Sigmoid colon (tissue), 7 donors: Measurements from ENCODE around the gene OR10W1. TPM values are rescaled to one million over a fixed set of nuclear protein-coding genes. Genes with fewer than 3 reads are reported as not detected.

ENCODE experiments used
- DNase-seq: peaks from one replicate; pipeline ENCODE4 v3.0.0-alpha.2; 2019
- H3K27ac ChIP-seq, 4 donors: fragments of 200-600 bp; sonication (generic); one replicate each; pipeline ENCODE4 v1.5.1; 2016 to 2019; ENCODE audit warnings: mild to moderate bottlenecking in 1 of 4
- H3K27me3 ChIP-seq, 3 donors: fragments of 200-600 bp; sonication (generic); one replicate each; pipeline ENCODE4 v1.5.1; 2019; ENCODE audit warnings: mild to moderate bottlenecking in 1 of 3
- H3K36me3 ChIP-seq, 4 donors: fragments of 200-600 bp; sonication (generic); one replicate each; pipeline ENCODE4 v1.5.1; 2016 to 2019
- H3K4me1 ChIP-seq, 4 donors: fragments of 200-600 bp; sonication (generic); one replicate each; pipeline ENCODE4 v1.5.1; 2017 to 2019
- H3K4me3 ChIP-seq, 4 donors: fragments of 200-600 bp; sonication (generic); one replicate each; pipeline ENCODE4 v1.5.1; 2017 to 2019; ENCODE audit warnings: mild to moderate bottlenecking in 2 of 4, moderate library complexity in 1 of 4
- H3K9me3 ChIP-seq, 4 donors: fragments of 200-600 bp in 3 of 4; sonication (generic) in 3 of 4; one replicate each; pipeline versions ENCODE4 v1.5.1 to v1.6.1; 2013 to 2019
- EP300 ChIP-seq, 4 donors: sonication (generic); formaldehyde crosslinking; IDR thresholded peaks; one replicate each; pipeline ENCODE4 v1.6.1; 2017; ENCODE audit warnings: antibody characterized with exemption in 4 of 4
- POLR2A ChIP-seq, 2 donors: fragments of 450-650 bp; IDR thresholded peaks; one replicate each; pipeline ENCODE4 v1.6.1; 2016; ENCODE audit warnings: antibody characterized with exemption in 2 of 2, mild to moderate bottlenecking in 2 of 2, moderate library complexity in 2 of 2
- POLR2AphosphoS5 ChIP-seq, 4 donors: sonication (generic); formaldehyde crosslinking; IDR thresholded peaks; one replicate each; pipeline ENCODE4 v1.6.1; 2017; ENCODE audit warnings: antibody characterized with exemption in 4 of 4
- WGBS, 2 donors: extraction: QIAGEN DNeasy Blood & Tissue Kit; methylation state at CpG; one replicate each; pipeline ENCODE4 v1.1.7; 2013; 5-methylcytosine and 5-hydroxymethylcytosine counted together
- intact Hi-C: fragments of 100-400 bp; cut with DNase I; formaldehyde crosslinking; loops from one replicate; pipeline ENCODE4 v1.15.1; 2023
- polyA plus RNA-seq, 3 donors: library from polyadenylated mRNA; stranded (reverse); fragments of 200-250 nt; gene quantifications; one replicate each; pipeline ENCODE4 v1.2.3, GENCODE V29; 2013
- total RNA-seq, 4 donors: library from RNA; depleted of rRNA; stranded (reverse); fragments of >200 nt; gene quantifications; one replicate each; pipeline ENCODE4 v1.1.0, GENCODE V29; 2016
- TF ChIP-seq, protein P1 (sequence below), 4 experiments: fragments of 450-650 bp in 3 of 4; fragments of 200-600 bp in 1 of 4; IDR thresholded peaks; one replicate each; pipeline ENCODE4 v1.5.1; 2016 to 2019; ENCODE audit warnings: antibody characterized with exemption in 4 of 4, mild to moderate bottlenecking in 3 of 4, moderate library complexity in 2 of 4
- donor health status: healthy with polysubstance abuse.
- donor health status: Bipolar disorder and iron deficiency.
- donor health status: healthy.

Gene OR10W1, protein sequence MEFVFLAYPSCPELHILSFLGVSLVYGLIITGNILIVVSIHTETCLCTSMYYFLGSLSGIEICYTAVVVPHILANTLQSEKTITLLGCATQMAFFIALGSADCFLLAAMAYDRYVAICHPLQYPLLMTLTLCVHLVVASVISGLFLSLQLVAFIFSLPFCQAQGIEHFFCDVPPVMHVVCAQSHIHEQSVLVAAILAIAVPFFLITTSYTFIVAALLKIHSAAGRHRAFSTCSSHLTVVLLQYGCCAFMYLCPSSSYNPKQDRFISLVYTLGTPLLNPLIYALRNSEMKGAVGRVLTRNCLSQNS
- total RNA-seq = not detected
- not detected for polyA plus RNA-seq

DNA sequence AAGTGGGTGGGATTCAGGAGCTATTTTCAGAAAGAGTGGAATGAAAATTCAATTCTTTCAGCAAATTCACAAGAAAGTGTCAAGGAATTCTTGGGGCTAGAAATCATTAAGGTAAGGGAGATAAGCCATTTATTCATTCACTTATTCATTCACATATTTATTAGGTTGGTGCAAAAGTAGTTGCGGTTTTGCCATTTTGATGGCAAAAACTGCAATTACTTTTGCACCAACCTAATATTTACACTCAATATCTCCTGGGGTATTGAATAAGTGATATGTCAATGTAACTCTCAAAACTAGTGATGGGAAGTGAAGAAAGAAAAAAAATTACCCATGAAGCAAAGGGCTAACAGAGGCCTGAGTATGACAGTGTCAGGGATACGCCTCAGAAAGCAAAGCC lies at the start of gene OR10W1:
Gene OR10W1, minus strand, starts transcription at position 119 of the 400 bp plus-strand sequence. CDS start 402 bp downstream, outside the sequence.
- H3K27ac ChIP-seq = no peak within 1 kb of the TSS
- WGBS, 2 donors = 93 to 97% methylated on average over 2 of the region's 2 CpGs
- H3K4me3 ChIP-seq = no peak within 1 kb of the TSS
- H3K36me3 ChIP-seq = no peaks in the 10 kb centered on the region
- no peaks in the 10 kb centered on the region for H3K9me3 ChIP-seq
- no peaks in the 10 kb centered on the region for H3K4me1 ChIP-seq
- H3K27me3 ChIP-seq = no peaks in the 10 kb centered on the region
- intact Hi-C loops = no loop called here
- no peak for DNase-seq
- TF ChIP-seq EP300 (IDR thresholded peaks at IDR 0.05) = no peak
- TF ChIP-seq POLR2A (IDR thresholded peaks at IDR 0.05) = no peak
- TF ChIP-seq, protein P1, sequence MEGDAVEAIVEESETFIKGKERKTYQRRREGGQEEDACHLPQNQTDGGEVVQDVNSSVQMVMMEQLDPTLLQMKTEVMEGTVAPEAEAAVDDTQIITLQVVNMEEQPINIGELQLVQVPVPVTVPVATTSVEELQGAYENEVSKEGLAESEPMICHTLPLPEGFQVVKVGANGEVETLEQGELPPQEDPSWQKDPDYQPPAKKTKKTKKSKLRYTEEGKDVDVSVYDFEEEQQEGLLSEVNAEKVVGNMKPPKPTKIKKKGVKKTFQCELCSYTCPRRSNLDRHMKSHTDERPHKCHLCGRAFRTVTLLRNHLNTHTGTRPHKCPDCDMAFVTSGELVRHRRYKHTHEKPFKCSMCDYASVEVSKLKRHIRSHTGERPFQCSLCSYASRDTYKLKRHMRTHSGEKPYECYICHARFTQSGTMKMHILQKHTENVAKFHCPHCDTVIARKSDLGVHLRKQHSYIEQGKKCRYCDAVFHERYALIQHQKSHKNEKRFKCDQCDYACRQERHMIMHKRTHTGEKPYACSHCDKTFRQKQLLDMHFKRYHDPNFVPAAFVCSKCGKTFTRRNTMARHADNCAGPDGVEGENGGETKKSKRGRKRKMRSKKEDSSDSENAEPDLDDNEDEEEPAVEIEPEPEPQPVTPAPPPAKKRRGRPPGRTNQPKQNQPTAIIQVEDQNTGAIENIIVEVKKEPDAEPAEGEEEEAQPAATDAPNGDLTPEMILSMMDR (IDR thresholded peaks at IDR 0.05) = no peak
- TF ChIP-seq POLR2AphosphoS5 (IDR thresholded peaks at IDR 0.05) = no peak

DNA sequence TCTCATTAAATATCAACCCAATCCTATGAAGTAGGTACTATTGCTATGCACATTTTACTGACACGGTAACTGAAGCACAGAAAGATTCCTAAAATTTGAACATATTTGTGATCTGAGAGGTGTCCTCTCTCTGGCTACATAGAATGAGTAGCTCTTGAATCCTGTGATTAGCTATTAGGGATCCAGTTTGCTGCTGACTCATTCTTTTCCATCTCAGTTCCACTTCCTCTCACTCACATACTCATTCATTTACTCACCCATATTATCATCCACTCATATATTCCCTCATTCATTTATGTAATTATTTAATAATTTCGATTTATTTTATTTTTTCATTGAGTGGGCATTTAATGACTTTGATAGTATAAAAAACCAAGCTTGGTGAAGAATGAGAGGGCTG lies 48.1 kb upstream of the OR10W1 start:
- no peak for TF ChIP-seq EP300 (IDR thresholded peaks at IDR 0.05)
- TF ChIP-seq POLR2AphosphoS5 (IDR thresholded peaks at IDR 0.05) = no peak
- TF ChIP-seq POLR2A (IDR thresholded peaks at IDR 0.05) = no peak
- TF ChIP-seq, protein P1 (IDR thresholded peaks at IDR 0.05) = no peak
- H3K4me3 ChIP-seq = no peak overlapping the region
- no peaks in the 10 kb centered on the region for H3K27me3 ChIP-seq
- 69 to 76% methylated on average over 2 of the region's 2 CpGs for WGBS, 2 donors
- intact Hi-C loops = no loop called here
- no peaks in the 10 kb centered on the region for H3K9me3 ChIP-seq
- DNase-seq = no peak
- H3K27ac ChIP-seq = no peak overlapping the region
- H3K4me1 ChIP-seq = no peaks in the 10 kb centered on the region
- H3K36me3 ChIP-seq = no peaks in the 10 kb centered on the region

DNA sequence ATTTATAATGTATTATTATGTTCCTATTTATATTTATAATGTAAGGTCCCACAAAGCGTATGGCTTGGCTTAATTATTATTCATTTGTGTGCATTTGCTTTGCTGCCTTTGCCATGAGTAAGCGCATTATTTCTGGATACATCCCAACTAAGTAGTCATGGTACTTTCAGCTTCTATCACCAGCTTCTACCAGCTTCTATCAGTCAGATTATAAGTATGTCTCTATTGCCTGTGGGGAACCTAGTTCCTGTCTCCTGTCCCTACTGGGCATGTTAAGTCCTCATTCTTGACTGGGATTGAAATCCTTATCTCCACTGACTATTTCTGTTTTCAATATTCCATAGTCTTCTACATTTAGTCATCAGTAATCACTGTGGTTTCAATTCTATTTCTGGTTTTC lies 33.5 kb upstream of the OR10W1 start:
- intact Hi-C loops = no loop called here
- 90 to 91% methylated on average over 2 of the region's 2 CpGs for WGBS, 2 donors
- DNase-seq = no peak

DNA sequence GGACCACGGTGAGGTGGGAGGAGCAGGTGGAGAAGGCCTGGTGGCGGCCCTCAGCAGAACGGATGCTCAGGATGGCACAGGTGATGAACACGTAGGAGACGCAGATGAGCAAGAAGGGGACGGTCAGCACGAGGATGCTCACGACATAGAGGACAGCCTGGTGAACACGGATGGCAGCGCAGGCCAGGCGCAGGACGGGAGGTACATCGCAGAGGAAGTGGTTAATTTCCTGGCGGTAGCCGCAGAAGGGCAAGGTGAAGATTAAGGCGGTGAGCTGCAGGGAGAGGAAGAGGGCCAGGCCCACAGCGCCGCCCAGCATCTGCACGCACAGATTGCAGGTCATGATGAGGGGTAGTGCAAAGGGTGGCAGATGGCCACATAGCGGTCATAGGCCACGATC lies 24.0 kb upstream of the OR10W1 start:
- DNase-seq = no peak
- H3K27ac ChIP-seq = no peak overlapping the region
- no peaks in the 10 kb centered on the region for H3K4me1 ChIP-seq
- no peaks in the 10 kb centered on the region for H3K27me3 ChIP-seq
- no peaks in the 10 kb centered on the region for H3K9me3 ChIP-seq
- TF ChIP-seq POLR2AphosphoS5 (IDR thresholded peaks at IDR 0.05) (no peak), POLR2A (IDR thresholded peaks at IDR 0.05) (no peak), EP300 (IDR thresholded peaks at IDR 0.05) (no peak)
- TF ChIP-seq, protein P1 (IDR thresholded peaks at IDR 0.05) = no peak
- intact Hi-C loops = no loop called here
- H3K36me3 ChIP-seq = no peaks in the 10 kb centered on the region
- no peak overlapping the region for H3K4me3 ChIP-seq
- 92 to 94% methylated on average over 21 of the region's 21 CpGs for WGBS, 2 donors

More for the DNA sequence above, 33.5 kb upstream of the OR10W1 start:
- Histone ChIP-seq H3K27ac (no peak overlapping the region), H3K27me3 (no peaks in the 10 kb centered on the region), H3K4me1 (no peaks in the 10 kb centered on the region), H3K36me3 (no peaks in the 10 kb centered on the region), H3K9me3 (no peaks in the 10 kb centered on the region), H3K4me3 (no peak overlapping the region)
- TF ChIP-seq EP300 (IDR thresholded peaks at IDR 0.05) = no peak
- TF ChIP-seq, protein P1 (IDR thresholded peaks at IDR 0.05) = no peak
- TF ChIP-seq POLR2A (IDR thresholded peaks at IDR 0.05) = no peak
- TF ChIP-seq POLR2AphosphoS5 (IDR thresholded peaks at IDR 0.05) = no peak

DNA sequence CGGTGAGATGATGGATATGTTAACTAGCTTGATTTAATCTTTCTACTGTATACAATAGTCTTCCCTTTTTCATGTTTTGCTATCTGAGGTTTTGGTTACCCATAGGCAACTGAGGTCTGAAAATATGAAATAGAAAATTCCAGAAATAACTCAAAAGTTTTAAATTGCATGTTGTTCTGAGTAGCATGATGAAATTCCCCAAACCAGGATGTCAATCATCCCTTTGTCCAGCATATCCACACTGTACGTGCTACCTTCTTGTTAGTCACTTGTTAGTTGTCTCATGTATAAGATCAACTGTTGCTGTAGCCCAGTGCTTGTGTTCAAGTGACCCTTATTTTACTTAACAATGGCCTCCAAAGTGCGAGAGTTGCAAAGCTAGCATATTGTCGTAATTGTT lies 21.2 kb upstream of the OR10W1 start:
- 68 to 83% methylated on average over 4 of the region's 4 CpGs for WGBS, 2 donors
- intact Hi-C loops = no loop called here

More for the DNA sequence above, 21.2 kb upstream of the OR10W1 start:
- no peak overlapping the region for H3K4me3 ChIP-seq
- no peaks in the 10 kb centered on the region for H3K9me3 ChIP-seq
- TF ChIP-seq POLR2AphosphoS5 (IDR thresholded peaks at IDR 0.05) (no peak), EP300 (IDR thresholded peaks at IDR 0.05) (no peak), POLR2A (IDR thresholded peaks at IDR 0.05) (no peak)
- TF ChIP-seq, protein P1 (IDR thresholded peaks at IDR 0.05) = no peak
- H3K36me3 ChIP-seq = no peaks in the 10 kb centered on the region
- H3K27ac ChIP-seq = no peak overlapping the region
- H3K27me3 ChIP-seq = no peaks in the 10 kb centered on the region
- H3K4me1 ChIP-seq = no peaks in the 10 kb centered on the region
- DNase-seq = no peak
